Measurements from ENCODE around the gene LMBR1. TPM values are rescaled to one million over a fixed set of nuclear protein-coding genes. Genes with fewer than 3 reads are reported as not detected.
"Not testable (repeated sequence)": the region's sequence is repeated elsewhere in the genome, so short reads cannot be mapped to it uniquely, and the experiment has no call there.

Gene LMBR1
- total RNA-seq, 1 experiment from 2014 or later, result 82.6 TPM

GRCh38 chr7:156927571-156928405, 34.8 kb upstream of the LMBR1 start:
- Histone ChIP-seq H3K27me3 (ENCODE audit: control insufficient read depth, insufficient read depth, low read length) (no peaks in the 10 kb centered on the region), H3K4me3 (ENCODE audit: low read depth in 2 of 2, low read length in 2 of 2) (no peak overlapping the region), H3K36me3 (ENCODE audit: control insufficient read depth, insufficient read depth, low read length) (no peaks in the 10 kb centered on the region), H3K9me3 (ENCODE audit: control insufficient read depth, insufficient read depth, low read depth, low read length) (no peaks in the 10 kb centered on the region), H3K4me1 (ENCODE audit: control insufficient read depth, insufficient read depth, low read length) (no peaks in the 10 kb centered on the region), H3K27ac (ENCODE audit: low read length) (no peak overlapping the region)
- CTCF ChIA-PET, result no interaction called here
- no TSS peak for BruUV-seq (replicated peaks)
- TF ChIP-seq TCF7L2 (IDR thresholded peaks at IDR 0.05; ENCODE audit: low read depth, low read length), result no peak
- no peak for TF ChIP-seq SIN3A (IDR thresholded peaks at IDR 0.05; ENCODE audit: borderline replicate concordance, insufficient read depth, low read depth, low read length)
- no peak for TF ChIP-seq REST (IDR thresholded peaks at IDR 0.05; ENCODE audit: insufficient read depth in 1 of 2, low read depth in 2 of 2, low read length in 1 of 2)
- TF ChIP-seq CTCF (IDR thresholded peaks at IDR 0.05), result no peak
- TF ChIP-seq POLR2AphosphoS5 (IDR thresholded peaks at IDR 0.05; ENCODE audit: low read depth, low read length), result no peak
- POLR2A ChIA-PET, result no interaction called here
- ATAC-seq, result 0 out of 2 replicates have a peak, but pooled peaks have one; percentile 9
- no peak for DNase-seq (ENCODE audit: low read depth, low spot score)
- intact Hi-C loops (cut with micrococcal nuclease; ENCODE audit: unreplicated experiment), result no loop called here
- in situ Hi-C loops (cut with HindIII; ENCODE audit: low pct_unique_long_range_greater_than_20kb, low sequenced_read_pairs), result no loop called here

GRCh38 chr7:156925821-156926220, 32.8 kb upstream of the LMBR1 start:
- in situ Hi-C loops (cut with HindIII; ENCODE audit: low pct_unique_long_range_greater_than_20kb, low sequenced_read_pairs); DNase-seq (ENCODE audit: low read depth, low spot score); H3K27me3 ChIP-seq (ENCODE audit: control insufficient read depth, insufficient read depth, low read length); H3K36me3 ChIP-seq (ENCODE audit: control insufficient read depth, insufficient read depth, low read length); H3K27ac ChIP-seq (ENCODE audit: low read length); POLR2A ChIA-PET; H3K4me3 ChIP-seq (ENCODE audit: low read depth in 2 of 2, low read length in 2 of 2); H3K9me3 ChIP-seq (ENCODE audit: control insufficient read depth, insufficient read depth, low read depth, low read length); H3K4me1 ChIP-seq (ENCODE audit: control insufficient read depth, insufficient read depth, low read length); BruUV-seq (replicated peaks); CTCF ChIA-PET; intact Hi-C loops (cut with micrococcal nuclease; ENCODE audit: unreplicated experiment): not testable (repeated sequence)
- 0 out of 2 replicates have a peak, but pooled peaks have one; percentile 33 for ATAC-seq

GRCh38 chr7:156922304-156922703, 29.3 kb upstream of the LMBR1 start:
- BruUV-seq (replicated peaks); H3K4me1 ChIP-seq (ENCODE audit: control insufficient read depth, insufficient read depth, low read length); in situ Hi-C loops (cut with HindIII; ENCODE audit: low pct_unique_long_range_greater_than_20kb, low sequenced_read_pairs); H3K27ac ChIP-seq (ENCODE audit: low read length); H3K27me3 ChIP-seq (ENCODE audit: control insufficient read depth, insufficient read depth, low read length); H3K36me3 ChIP-seq (ENCODE audit: control insufficient read depth, insufficient read depth, low read length); intact Hi-C loops (cut with micrococcal nuclease; ENCODE audit: unreplicated experiment); CTCF ChIA-PET; POLR2A ChIA-PET; DNase-seq (ENCODE audit: low read depth, low spot score); H3K4me3 ChIP-seq (ENCODE audit: low read depth in 2 of 2, low read length in 2 of 2); H3K9me3 ChIP-seq (ENCODE audit: control insufficient read depth, insufficient read depth, low read depth, low read length); ATAC-seq: not testable (repeated sequence)

- not testable (repeated sequence) for BruUV-seq (replicated peaks)
Observed at GRCh38 chr7:156920487-156921373, 27.7 kb upstream of the LMBR1 start.

More at GRCh38 chr7:156920487-156921373, 27.7 kb upstream of the LMBR1 start:
- H3K4me3 ChIP-seq (ENCODE audit: low read depth in 2 of 2, low read length in 2 of 2); POLR2A ChIA-PET; H3K36me3 ChIP-seq (ENCODE audit: control insufficient read depth, insufficient read depth, low read length); H3K27ac ChIP-seq (ENCODE audit: low read length); H3K27me3 ChIP-seq (ENCODE audit: control insufficient read depth, insufficient read depth, low read length); H3K4me1 ChIP-seq (ENCODE audit: control insufficient read depth, insufficient read depth, low read length); in situ Hi-C loops (cut with HindIII; ENCODE audit: low pct_unique_long_range_greater_than_20kb, low sequenced_read_pairs); H3K9me3 ChIP-seq (ENCODE audit: control insufficient read depth, insufficient read depth, low read depth, low read length); DNase-seq (ENCODE audit: low read depth, low spot score); CTCF ChIA-PET; ATAC-seq; intact Hi-C loops (cut with micrococcal nuclease; ENCODE audit: unreplicated experiment): not testable (repeated sequence)
